Fibroblast of villous mesenchyme (primary cell): ENCODE measurements around the gene NR2F1-AS1. TPM values are rescaled to one million over a fixed set of nuclear protein-coding genes. Genes with fewer than 3 reads are reported as not detected.

Source experiments
- DNase-seq: peaks from one replicate; pipeline ENCODE4 v3.0.0-alpha.2; 2010; ENCODE audit warnings: low read depth
- H3K4me3 ChIP-seq: 2 replicates; pipeline ENCODE4 v1.5.1; 2011; ENCODE audit warnings: low read depth, mild to moderate bottlenecking, low read length
- CTCF ChIP-seq: IDR thresholded peaks from 2 replicates; pipeline ENCODE4 v1.5.1; 2012; ENCODE audit warnings: low read depth, mild to moderate bottlenecking, low read length; ENCODE audit not compliant: insufficient read depth
- total RNA-seq: library from RNA; depleted of rRNA; stranded (reverse); fragments of >200 nt; gene quantifications from 2 replicates; pipeline ENCODE4 v1.2.3, GENCODE V29; 2012

Gene NR2F1-AS1
- total RNA-seq, 1 donor: 27.6 TPM

- TF ChIP-seq CTCF: no peak
- peak; percentile 63 for DNase-seq
- peak overlapping the region; percentile 13 for H3K4me3 ChIP-seq
These were observed 6.3 kb downstream of the NR2F1-AS1 start for GRCh38 chr5:93574491-93575305.

GRCh38 chr5:93573354-93574351 lies 7.4 kb downstream of the NR2F1-AS1 start:
- DNase-seq: no peak
- no peak overlapping the region for H3K4me3 ChIP-seq
- no peak for TF ChIP-seq CTCF

- DNase-seq: no peak
These were observed 8.2 kb downstream of the NR2F1-AS1 start for GRCh38 chr5:93572608-93573353.

GRCh38 chr5:93572101-93572607 lies 8.9 kb downstream of the NR2F1-AS1 start:
- no peak overlapping the region for H3K4me3 ChIP-seq
- TF ChIP-seq CTCF: no peak
- DNase-seq: no peak

More at GRCh38 chr5:93572608-93573353, 8.2 kb downstream of the NR2F1-AS1 start:
- H3K4me3 ChIP-seq: no peak overlapping the region
- no peak for TF ChIP-seq CTCF

- no peak for DNase-seq
- no peak overlapping the region for H3K4me3 ChIP-seq
- no peak for TF ChIP-seq CTCF
These were observed 9.7 kb downstream of the NR2F1-AS1 start for GRCh38 chr5:93571114-93571949.
